HFFc6 (cell line): ENCODE data around the gene CLTB. TPM values are rescaled to one million over a fixed set of nuclear protein-coding genes. Genes with fewer than 3 reads are reported as not detected.

Experiments used
- DNase-seq: peaks from one replicate; pipeline ENCODE4 v3.0.0-alpha.2; 2018
- H3K27ac Mint-ChIP-seq: 2 replicates; pipeline ENCODE4 v1.8.0; 2020; ENCODE audit warnings: mild to moderate bottlenecking, mixed read lengths
- H3K27me3 Mint-ChIP-seq: 2 replicates; pipeline ENCODE4 v1.8.0; 2021; ENCODE audit warnings: mild to moderate bottlenecking, moderate library complexity, mixed read lengths; ENCODE audit not compliant: insufficient read depth
- H3K36me3 Mint-ChIP-seq: 2 replicates; pipeline ENCODE4 v1.8.0; 2021; ENCODE audit warnings: low read depth, mixed read lengths
- H3K4me1 Mint-ChIP-seq: 2 replicates; pipeline ENCODE4 v1.8.0; 2020; ENCODE audit warnings: low read depth, mixed read lengths
- H3K4me3 Mint-ChIP-seq: 2 replicates; pipeline ENCODE4 v1.8.0; 2020; ENCODE audit warnings: mild to moderate bottlenecking, moderate library complexity, mixed read lengths
- H3K9me3 Mint-ChIP-seq: 2 replicates; pipeline ENCODE4 v1.8.0; 2020; ENCODE audit warnings: mild to moderate bottlenecking, mixed read lengths
- CTCF ChIP-seq: fragments of 200-600 bp; sonication (generic); IDR thresholded peaks from 2 replicates; pipeline ENCODE4 v1.5.0; 2021; ENCODE audit warnings: antibody characterized with exemption, mild to moderate bottlenecking
- total RNA-seq, 6 experiments: library from RNA; stranded (reverse); fragmentation: NEBNext Ultra II Directional; extraction: Animal tissue kit (Norgen Biotek cat#: 25700); gene quantifications; 2 replicates in 1 of 6; 3 replicates in 5 of 6; pipeline ENCODE4 v1.2.3, GENCODE V29; 2021

CLTB gene
- total RNA-seq, 6 experiments from 2014 or later = 178 to 226 (median 202) TPM

GRCh38 chr5:176361437-176362232, 54.7 kb downstream of the CLTB start, which contains the start of gene KIAA1191:
Gene KIAA1191, minus strand, starts transcription at chr5:176361764. Its CDS starts 2,256 bp downstream, at chr5:176359508.
- Mint-ChIP-seq H3K27me3 (peaks cover 4% of the 10 kb centered on the region), H3K4me1 (peaks cover 32% of the 10 kb centered on the region), H3K9me3 (no peaks in the 10 kb centered on the region), H3K36me3 (peaks cover 19% of the 10 kb centered on the region), H3K27ac (peak within 1 kb of the TSS; percentile 86), H3K4me3 (peak within 1 kb of the TSS; percentile 98)
- peak; percentile 91 for DNase-seq
- TF ChIP-seq CTCF = peak; percentile 23; the same call in 1 of the 2 replicates

GRCh38 chr5:176360894-176361436, 55.4 kb downstream of the CLTB start:
- Mint-ChIP-seq H3K4me1 (peaks cover 26% of the 10 kb centered on the region), H3K9me3 (no peaks in the 10 kb centered on the region), H3K27ac (peak overlapping the region; percentile 86), H3K36me3 (peaks cover 19% of the 10 kb centered on the region), H3K27me3 (peaks cover 4% of the 10 kb centered on the region), H3K4me3 (peak overlapping the region; percentile 98)
- no peak for TF ChIP-seq CTCF
- DNase-seq = no peak

GRCh38 chr5:176359658-176360057, 56.7 kb downstream of the CLTB start:
- no peak for DNase-seq

GRCh38 chr5:176356179-176356566, 60.2 kb downstream of the CLTB start:
- Mint-ChIP-seq H3K4me1 (peaks cover 30% of the 10 kb centered on the region), H3K27ac (no peak overlapping the region; the same call in 1 of the 2 replicates), H3K9me3 (no peaks in the 10 kb centered on the region), H3K4me3 (no peak overlapping the region), H3K27me3 (peaks cover 4% of the 10 kb centered on the region), H3K36me3 (peaks cover 41% of the 10 kb centered on the region)
- DNase-seq = no peak
- TF ChIP-seq CTCF = no peak

More at GRCh38 chr5:176359658-176360057, 56.7 kb downstream of the CLTB start:
- Mint-ChIP-seq H3K27ac (peak overlapping the region; percentile 54; the same call in 1 of the 2 replicates), H3K36me3 (peaks cover 24% of the 10 kb centered on the region), H3K27me3 (peaks cover 4% of the 10 kb centered on the region), H3K9me3 (no peaks in the 10 kb centered on the region), H3K4me1 (peaks cover 26% of the 10 kb centered on the region), H3K4me3 (peak overlapping the region; percentile 84)
- no peak for TF ChIP-seq CTCF

- Mint-ChIP-seq H3K27me3 (no peaks in the 10 kb centered on the region), H3K36me3 (peaks cover 44% of the 10 kb centered on the region), H3K4me3 (no peak overlapping the region), H3K27ac (no peak overlapping the region), H3K9me3 (no peaks in the 10 kb centered on the region), H3K4me1 (peaks cover 30% of the 10 kb centered on the region)
- TF ChIP-seq CTCF = peak; percentile 24; the same call in 1 of the 2 replicates
- DNase-seq = no peak
Observed at GRCh38 chr5:176355400-176356178, 60.8 kb downstream of the CLTB start.
